A549 (cell line): Measurements from ENCODE around the gene SLC26A1.

Experiments
- CBX8 ChIP-seq: fragments of 200-600 bp; sonication (generic); IDR thresholded peaks from 2 replicates; pipeline ENCODE4 v1.6.1; 2016
- KDM1A ChIP-seq: fragments of 200-600 bp; sonication (generic); IDR thresholded peaks from 2 replicates; pipeline ENCODE4 v1.6.1; 2016; ENCODE audit warnings: low read depth, mild to moderate bottlenecking
- POLR2A ChIP-seq: IDR thresholded peaks from 2 replicates; pipeline ENCODE4 v1.6.1; 2012; ENCODE audit warnings: mild to moderate bottlenecking, low read length
- RAD21 ChIP-seq, 2 experiments: fragments of >200 bp in 1 of 2; sonication (Bioruptor Twin) in 1 of 2; formaldehyde crosslinking in 1 of 2; IDR thresholded peaks in 1 of 2; conservative IDR thresholded peaks in 1 of 2; 2 replicates in 1 of 2; 3 replicates in 1 of 2; pipeline ENCODE4 v1.6.1; 2012 to 2018; ENCODE audit warnings: inconsistent platforms in 1 of 2
- ZSCAN20 ChIP-seq: fragments of 250-450 bp; sonication (Bioruptor Pico); IDR thresholded peaks from 2 replicates; pipeline ENCODE4 v1.8.0; 2022; ENCODE audit warnings: mild to moderate bottlenecking, moderate library complexity
- TF ChIP-seq, protein P1 (sequence below): fragments of >200 bp; sonication (Bioruptor Twin); formaldehyde crosslinking; IDR thresholded peaks from 3 replicates; pipeline ENCODE4 v1.5.1; 2016
- TF ChIP-seq, protein P2 (sequence below): fragments of 200-600 bp; sonication (generic); IDR thresholded peaks from 2 replicates; pipeline ENCODE4 v1.6.1; 2016; ENCODE audit warnings: antibody characterized with exemption, mild to moderate bottlenecking, moderate library complexity
- TF ChIP-seq, protein P3 (sequence below): fragments of 450-650 bp; IDR thresholded peaks from 2 replicates; pipeline ENCODE4 v1.6.1; 2014; ENCODE audit warnings: antibody characterized with exemption

- TF ChIP-seq, protein P1, sequence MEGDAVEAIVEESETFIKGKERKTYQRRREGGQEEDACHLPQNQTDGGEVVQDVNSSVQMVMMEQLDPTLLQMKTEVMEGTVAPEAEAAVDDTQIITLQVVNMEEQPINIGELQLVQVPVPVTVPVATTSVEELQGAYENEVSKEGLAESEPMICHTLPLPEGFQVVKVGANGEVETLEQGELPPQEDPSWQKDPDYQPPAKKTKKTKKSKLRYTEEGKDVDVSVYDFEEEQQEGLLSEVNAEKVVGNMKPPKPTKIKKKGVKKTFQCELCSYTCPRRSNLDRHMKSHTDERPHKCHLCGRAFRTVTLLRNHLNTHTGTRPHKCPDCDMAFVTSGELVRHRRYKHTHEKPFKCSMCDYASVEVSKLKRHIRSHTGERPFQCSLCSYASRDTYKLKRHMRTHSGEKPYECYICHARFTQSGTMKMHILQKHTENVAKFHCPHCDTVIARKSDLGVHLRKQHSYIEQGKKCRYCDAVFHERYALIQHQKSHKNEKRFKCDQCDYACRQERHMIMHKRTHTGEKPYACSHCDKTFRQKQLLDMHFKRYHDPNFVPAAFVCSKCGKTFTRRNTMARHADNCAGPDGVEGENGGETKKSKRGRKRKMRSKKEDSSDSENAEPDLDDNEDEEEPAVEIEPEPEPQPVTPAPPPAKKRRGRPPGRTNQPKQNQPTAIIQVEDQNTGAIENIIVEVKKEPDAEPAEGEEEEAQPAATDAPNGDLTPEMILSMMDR, result no peak
- TF ChIP-seq ZSCAN20 (CRISPR knock-in tag) (no peak), RAD21 (conservative IDR thresholded peaks at IDR 0.05 in 1 of 2, IDR thresholded peaks at IDR 0.05 in 1 of 2) (no peak), POLR2A (no peak), CBX8 (no peak), KDM1A (no peak)
- TF ChIP-seq, protein P2, sequence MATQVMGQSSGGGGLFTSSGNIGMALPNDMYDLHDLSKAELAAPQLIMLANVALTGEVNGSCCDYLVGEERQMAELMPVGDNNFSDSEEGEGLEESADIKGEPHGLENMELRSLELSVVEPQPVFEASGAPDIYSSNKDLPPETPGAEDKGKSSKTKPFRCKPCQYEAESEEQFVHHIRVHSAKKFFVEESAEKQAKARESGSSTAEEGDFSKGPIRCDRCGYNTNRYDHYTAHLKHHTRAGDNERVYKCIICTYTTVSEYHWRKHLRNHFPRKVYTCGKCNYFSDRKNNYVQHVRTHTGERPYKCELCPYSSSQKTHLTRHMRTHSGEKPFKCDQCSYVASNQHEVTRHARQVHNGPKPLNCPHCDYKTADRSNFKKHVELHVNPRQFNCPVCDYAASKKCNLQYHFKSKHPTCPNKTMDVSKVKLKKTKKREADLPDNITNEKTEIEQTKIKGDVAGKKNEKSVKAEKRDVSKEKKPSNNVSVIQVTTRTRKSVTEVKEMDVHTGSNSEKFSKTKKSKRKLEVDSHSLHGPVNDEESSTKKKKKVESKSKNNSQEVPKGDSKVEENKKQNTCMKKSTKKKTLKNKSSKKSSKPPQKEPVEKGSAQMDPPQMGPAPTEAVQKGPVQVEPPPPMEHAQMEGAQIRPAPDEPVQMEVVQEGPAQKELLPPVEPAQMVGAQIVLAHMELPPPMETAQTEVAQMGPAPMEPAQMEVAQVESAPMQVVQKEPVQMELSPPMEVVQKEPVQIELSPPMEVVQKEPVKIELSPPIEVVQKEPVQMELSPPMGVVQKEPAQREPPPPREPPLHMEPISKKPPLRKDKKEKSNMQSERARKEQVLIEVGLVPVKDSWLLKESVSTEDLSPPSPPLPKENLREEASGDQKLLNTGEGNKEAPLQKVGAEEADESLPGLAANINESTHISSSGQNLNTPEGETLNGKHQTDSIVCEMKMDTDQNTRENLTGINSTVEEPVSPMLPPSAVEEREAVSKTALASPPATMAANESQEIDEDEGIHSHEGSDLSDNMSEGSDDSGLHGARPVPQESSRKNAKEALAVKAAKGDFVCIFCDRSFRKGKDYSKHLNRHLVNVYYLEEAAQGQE, result no peak
- TF ChIP-seq, protein P3, sequence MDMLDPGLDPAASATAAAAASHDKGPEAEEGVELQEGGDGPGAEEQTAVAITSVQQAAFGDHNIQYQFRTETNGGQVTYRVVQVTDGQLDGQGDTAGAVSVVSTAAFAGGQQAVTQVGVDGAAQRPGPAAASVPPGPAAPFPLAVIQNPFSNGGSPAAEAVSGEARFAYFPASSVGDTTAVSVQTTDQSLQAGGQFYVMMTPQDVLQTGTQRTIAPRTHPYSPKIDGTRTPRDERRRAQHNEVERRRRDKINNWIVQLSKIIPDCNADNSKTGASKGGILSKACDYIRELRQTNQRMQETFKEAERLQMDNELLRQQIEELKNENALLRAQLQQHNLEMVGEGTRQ, result no peak
Observed at GRCh38 chr4:1000686-1001260, 7.6 kb upstream of the SLC26A1 start.
